Natural killer cell (primary cell): Measurements from ENCODE around the gene FAM13A. TPM values are rescaled to one million over a fixed set of nuclear protein-coding genes. Genes with fewer than 3 reads are reported as not detected.

ENCODE experiments used
- ATAC-seq, 3 donors: fragments of 150-1000 bp in 2 of 3; fragments of 200-7000 bp in 1 of 3; cut with Tn5 transposase; 1 replicate in 1 of 3; 2 replicates in 2 of 3; pipeline ENCODE4 v1.10.0; 2021; ENCODE audit warnings: mild to moderate bottlenecking in 2 of 3, moderate library complexity in 2 of 3
- DNase-seq, 2 donors: peaks; one replicate each; pipeline versions ENCODE4 v3.0.0 to v3.0.0-alpha.2; 2013 to 2021; ENCODE audit warnings: mixed read lengths in 1 of 2
- H3K27ac ChIP-seq: one replicate; pipeline ENCODE4 v1.5.1; 2013; ENCODE audit warnings: mild to moderate bottlenecking, low read length
- H3K27me3 ChIP-seq: one replicate; pipeline ENCODE4 v1.6.1; 2013; ENCODE audit warnings: low read length; ENCODE audit not compliant: control insufficient read depth, insufficient read depth
- H3K36me3 ChIP-seq: one replicate; pipeline ENCODE4 v1.6.1; 2013; ENCODE audit warnings: low read length; ENCODE audit not compliant: control insufficient read depth, insufficient read depth
- H3K4me1 ChIP-seq: one replicate; pipeline ENCODE4 v1.6.1; 2013; ENCODE audit warnings: low read length; ENCODE audit not compliant: control insufficient read depth, insufficient read depth
- H3K4me3 ChIP-seq: one replicate; pipeline ENCODE4 v1.5.1; 2013; ENCODE audit warnings: low read length
- H3K9me3 ChIP-seq: one replicate; pipeline ENCODE4 v1.6.1; 2013; ENCODE audit warnings: low read length; ENCODE audit not compliant: control insufficient read depth, insufficient read depth
- H3K27ac Mint-ChIP-seq, 2 donors: one replicate each; pipeline ENCODE4 v1.8.0; 2022; ENCODE audit warnings: mild to moderate bottlenecking in 2 of 2, mixed read lengths in 2 of 2, moderate library complexity in 1 of 2
- H3K27me3 Mint-ChIP-seq, 2 donors: one replicate each; pipeline ENCODE4 v1.8.0; 2022; ENCODE audit warnings: low read depth in 2 of 2, mixed read lengths in 2 of 2
- H3K36me3 Mint-ChIP-seq: one replicate; pipeline ENCODE4 v1.8.0; 2022; ENCODE audit warnings: mixed read lengths
- H3K4me1 Mint-ChIP-seq, 2 donors: one replicate each; pipeline ENCODE4 v1.8.0; 2022; ENCODE audit warnings: mixed read lengths in 2 of 2
- H3K4me3 Mint-ChIP-seq: one replicate; pipeline ENCODE4 v1.8.0; 2022; ENCODE audit warnings: mild to moderate bottlenecking, moderate library complexity, mixed read lengths
- H3K9me3 Mint-ChIP-seq, 2 donors: one replicate each; pipeline ENCODE4 v1.8.0; 2022; ENCODE audit warnings: mixed read lengths in 2 of 2
- WGBS: methylation state at CpG from one replicate; pipeline ENCODE4 v1.1.7; 2013; ENCODE audit warnings: missing lambda C conversion rate; ENCODE audit not compliant: insufficient coverage; 5-methylcytosine and 5-hydroxymethylcytosine counted together
- intact Hi-C: fragments of 100-400 bp; cut with micrococcal nuclease; formaldehyde crosslinking; loops from one replicate; pipeline ENCODE4 v1.14.2; 2022
- total RNA-seq, 4 donors: library from RNA; stranded (reverse); fragments of 120-200 nt in 1 of 4; gene quantifications; one replicate each; pipeline versions ENCODE4 v1.2.3 to v1.2.4, GENCODE V29; 2013 to 2022
- TF ChIP-seq, protein P1 (sequence below): fragments of 200-600 bp; IDR thresholded peaks from one replicate; pipeline ENCODE4 v1.8.0; 2022; ENCODE audit warnings: antibody characterized with exemption

Gene FAM13A
- total RNA-seq, 3 donors from 2014 or later (not counting 1 experiment from before 2014, with no cell fraction given): 8.8 to 10.0 (median 8.9) TPM

GRCh38 chr4:88759895-88760290 is 297.1 kb downstream of the FAM13A start:
- peaks cover 14% of the 10 kb centered on the region in 2 donors for H3K4me1 Mint-ChIP-seq
- TF ChIP-seq, protein P1, sequence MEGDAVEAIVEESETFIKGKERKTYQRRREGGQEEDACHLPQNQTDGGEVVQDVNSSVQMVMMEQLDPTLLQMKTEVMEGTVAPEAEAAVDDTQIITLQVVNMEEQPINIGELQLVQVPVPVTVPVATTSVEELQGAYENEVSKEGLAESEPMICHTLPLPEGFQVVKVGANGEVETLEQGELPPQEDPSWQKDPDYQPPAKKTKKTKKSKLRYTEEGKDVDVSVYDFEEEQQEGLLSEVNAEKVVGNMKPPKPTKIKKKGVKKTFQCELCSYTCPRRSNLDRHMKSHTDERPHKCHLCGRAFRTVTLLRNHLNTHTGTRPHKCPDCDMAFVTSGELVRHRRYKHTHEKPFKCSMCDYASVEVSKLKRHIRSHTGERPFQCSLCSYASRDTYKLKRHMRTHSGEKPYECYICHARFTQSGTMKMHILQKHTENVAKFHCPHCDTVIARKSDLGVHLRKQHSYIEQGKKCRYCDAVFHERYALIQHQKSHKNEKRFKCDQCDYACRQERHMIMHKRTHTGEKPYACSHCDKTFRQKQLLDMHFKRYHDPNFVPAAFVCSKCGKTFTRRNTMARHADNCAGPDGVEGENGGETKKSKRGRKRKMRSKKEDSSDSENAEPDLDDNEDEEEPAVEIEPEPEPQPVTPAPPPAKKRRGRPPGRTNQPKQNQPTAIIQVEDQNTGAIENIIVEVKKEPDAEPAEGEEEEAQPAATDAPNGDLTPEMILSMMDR: no peak
- no peaks in the 10 kb centered on the region for H3K4me1 ChIP-seq

DNA sequence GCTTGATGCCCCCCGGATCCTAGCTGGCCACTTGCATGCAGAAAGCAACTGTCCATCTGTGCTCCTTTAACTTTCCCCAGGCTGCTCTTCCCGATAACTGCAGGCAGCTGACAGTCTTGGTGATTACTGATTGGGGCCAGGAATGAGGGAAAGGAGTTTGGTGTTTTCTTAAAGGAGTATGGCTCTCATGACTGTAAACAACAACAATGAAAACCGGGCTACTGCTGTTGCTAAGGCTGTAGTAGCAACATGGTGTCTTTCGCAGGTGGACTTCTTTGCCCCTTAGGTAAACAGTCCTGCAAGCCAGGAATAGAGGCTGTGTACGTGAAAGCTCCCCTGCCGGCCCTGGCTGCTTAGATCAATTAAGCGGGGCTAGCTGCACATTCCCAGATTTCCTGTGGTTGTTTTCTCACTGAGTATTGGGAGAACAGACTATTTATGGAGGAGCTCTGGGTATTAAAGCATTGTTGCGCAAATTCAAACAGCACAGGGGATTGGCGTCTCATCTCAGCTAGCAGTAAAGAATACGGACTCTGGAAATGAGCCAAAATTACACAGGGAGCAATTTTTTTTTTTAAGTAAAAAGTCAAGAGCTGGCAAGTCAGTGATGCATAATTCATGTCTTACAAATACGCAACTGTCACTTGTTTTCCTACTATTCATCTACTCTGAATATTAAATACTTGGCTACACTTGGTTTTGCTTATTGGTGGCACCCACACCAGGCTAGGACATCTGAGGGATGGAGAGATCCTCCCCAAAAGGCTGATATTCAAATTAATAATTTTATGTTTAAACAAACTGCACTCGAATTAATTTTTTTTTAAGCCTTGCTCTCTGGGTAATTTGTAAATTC is 297.7 kb downstream of the FAM13A start:
- no peaks in the 10 kb centered on the region for H3K27me3 ChIP-seq
- Mint-ChIP-seq H3K36me3 (no peaks in the 10 kb centered on the region), H3K27ac (no peak overlapping the region), H3K4me3 (no peak overlapping the region), H3K4me1 (peaks cover 14% of the 10 kb centered on the region in 2 donors), H3K27me3 (no peaks in the 10 kb centered on the region), H3K9me3 (no peaks in the 10 kb centered on the region)
- H3K27ac ChIP-seq: no peak overlapping the region
- no peaks in the 10 kb centered on the region for H3K9me3 ChIP-seq
- TF ChIP-seq, protein P1: no peak
- DNase-seq (no peak), ATAC-seq (no peak)
- intact Hi-C loops: no loop called here
- H3K36me3 ChIP-seq: no peaks in the 10 kb centered on the region
- H3K4me3 ChIP-seq: no peak overlapping the region
- H3K4me1 ChIP-seq: no peaks in the 10 kb centered on the region
- 95% methylated on average over 11 of the region's 12 CpGs for WGBS

More at GRCh38 chr4:88759895-88760290, 297.1 kb downstream of the FAM13A start:
- Mint-ChIP-seq H3K27ac (no peak overlapping the region), H3K27me3 (no peaks in the 10 kb centered on the region), H3K36me3 (no peaks in the 10 kb centered on the region), H3K9me3 (no peaks in the 10 kb centered on the region), H3K4me3 (no peak overlapping the region)
- H3K36me3 ChIP-seq: no peaks in the 10 kb centered on the region
- DNase-seq: no peak
- no peak overlapping the region for H3K4me3 ChIP-seq
- no peaks in the 10 kb centered on the region for H3K9me3 ChIP-seq
- no peak overlapping the region for H3K27ac ChIP-seq
- no peak for ATAC-seq
- no peaks in the 10 kb centered on the region for H3K27me3 ChIP-seq
- intact Hi-C loops: no loop called here
- WGBS: no CpG with 5 or more reads among the region's 2 CpGs

DNA sequence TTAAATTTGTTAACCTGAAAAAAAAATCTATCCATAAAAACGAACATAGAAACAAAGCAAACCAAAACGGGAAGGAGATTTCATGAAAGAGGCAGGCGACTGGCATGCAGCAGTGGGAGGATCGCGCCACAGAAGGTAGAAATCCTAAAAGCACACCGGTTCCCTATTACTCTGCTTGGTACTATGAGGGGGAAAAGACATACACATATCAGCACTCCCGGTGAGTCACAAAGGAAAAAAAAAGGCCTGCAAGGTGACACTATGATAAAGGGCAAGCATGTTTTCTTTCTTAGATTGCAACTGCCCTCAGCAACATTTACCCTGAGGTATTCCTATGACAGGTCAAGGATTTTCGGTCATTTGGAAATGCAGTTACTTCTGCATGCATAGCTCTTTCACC is 298.7 kb downstream of the FAM13A start:
- no peak for DNase-seq
- intact Hi-C loops: no loop called here

More for the DNA sequence above, 298.7 kb downstream of the FAM13A start:
- Mint-ChIP-seq H3K27me3 (no peaks in the 10 kb centered on the region), H3K36me3 (no peaks in the 10 kb centered on the region), H3K4me1 (peaks cover 14% of the 10 kb centered on the region in 2 donors), H3K9me3 (no peaks in the 10 kb centered on the region), H3K27ac (no peak overlapping the region), H3K4me3 (no peak overlapping the region)
- Histone ChIP-seq H3K4me1 (no peaks in the 10 kb centered on the region), H3K4me3 (no peak overlapping the region), H3K27ac (no peak overlapping the region), H3K9me3 (no peaks in the 10 kb centered on the region), H3K27me3 (no peaks in the 10 kb centered on the region), H3K36me3 (no peaks in the 10 kb centered on the region)
- TF ChIP-seq, protein P1: no peak
- no peak for ATAC-seq
- WGBS: 70% methylated on average over 7 of the region's 8 CpGs
